ENCODE results near the gene SNX22. TPM values are rescaled to one million over a fixed set of nuclear protein-coding genes. Genes with fewer than 3 reads are reported as not detected.

The SNX22 gene
- total RNA-seq, 2 experiments from 2014 or later: 0.14 to 0.19 TPM

GRCh38 chr15:64182859-64183370 lies 31.4 kb downstream of the SNX22 start:
- no peaks in the 10 kb centered on the region for H3K27me3 Mint-ChIP-seq
- POLR2A ChIA-PET: no interaction called here
- H3K4me3 Mint-ChIP-seq: no peak overlapping the region
- ATAC-seq (ENCODE audit: poor library complexity) (no peak), DNase-seq (no peak)
- no peaks in the 10 kb centered on the region for H3K9me3 ChIP-seq (ENCODE audit: control insufficient read depth in 1 of 2, insufficient read depth in 1 of 2, low read length in 2 of 2)
- no peaks in the 10 kb centered on the region for H3K27me3 ChIP-seq (ENCODE audit: control insufficient read depth in 1 of 2, insufficient read depth in 2 of 2, low read length in 2 of 2)
- CTCF ChIA-PET: no interaction called here
- H3K27ac ChIP-seq (ENCODE audit: low read depth in 1 of 2, low read length in 2 of 2): no peak overlapping the region
- no peak for TF ChIP-seq CTCF (IDR thresholded peaks at IDR 0.05)
- H3K9me3 Mint-ChIP-seq: no peaks in the 10 kb centered on the region
- H3K4me3 ChIP-seq (ENCODE audit: low read length): no peak overlapping the region
- no peak overlapping the region for H3K27ac Mint-ChIP-seq
- peaks cover 54% of the 10 kb centered on the region for H3K36me3 Mint-ChIP-seq (ENCODE audit: low read depth)
- H3K4me1 ChIP-seq (ENCODE audit: insufficient read depth, low read length): no peaks in the 10 kb centered on the region
- intact Hi-C loops (cut with DNase I, micrococcal nuclease): no loop called here
- no peaks in the 10 kb centered on the region for H3K4me1 Mint-ChIP-seq (ENCODE audit: low read depth)
- peaks cover 41% of the 10 kb centered on the region for H3K36me3 ChIP-seq (ENCODE audit: insufficient read depth, low read length)

- H3K36me3 ChIP-seq (ENCODE audit: insufficient read depth, low read length): peaks cover 33% of the 10 kb centered on the region
- H3K27me3 Mint-ChIP-seq: no peaks in the 10 kb centered on the region
- ATAC-seq (ENCODE audit: poor library complexity) (no peak), DNase-seq (no peak)
- H3K9me3 ChIP-seq (ENCODE audit: control insufficient read depth in 1 of 2, insufficient read depth in 1 of 2, low read length in 2 of 2): no peaks in the 10 kb centered on the region
- peaks cover 53% of the 10 kb centered on the region for H3K36me3 Mint-ChIP-seq (ENCODE audit: low read depth)
- no peak overlapping the region for H3K27ac Mint-ChIP-seq
- TF ChIP-seq CTCF (IDR thresholded peaks at IDR 0.05): no peak
- no peaks in the 10 kb centered on the region for H3K27me3 ChIP-seq (ENCODE audit: control insufficient read depth in 1 of 2, insufficient read depth in 2 of 2, low read length in 2 of 2)
- no peak overlapping the region for H3K4me3 ChIP-seq (ENCODE audit: low read length)
- intact Hi-C loops (cut with DNase I, micrococcal nuclease): no loop called here
- H3K9me3 Mint-ChIP-seq: no peaks in the 10 kb centered on the region
- ChIA-PET CTCF (no interaction called here), POLR2A (interaction anchor here (0.6 to 0.7 kb wide), 2 partner anchors 150 to 1532 kb away, joined by 3 read pairs; no protein-coding TSS in a partner anchor)
- H3K4me1 Mint-ChIP-seq (ENCODE audit: low read depth): no peaks in the 10 kb centered on the region
- H3K4me1 ChIP-seq (ENCODE audit: insufficient read depth, low read length): peaks cover 3% of the 10 kb centered on the region
- H3K27ac ChIP-seq (ENCODE audit: low read depth in 1 of 2, low read length in 2 of 2): no peak overlapping the region
- no peak overlapping the region for H3K4me3 Mint-ChIP-seq
Measured at GRCh38 chr15:64185146-64185911, 33.8 kb downstream of the SNX22 start.

GRCh38 chr15:64187396-64188191 lies 36.1 kb downstream of the SNX22 start:
- TF ChIP-seq CTCF (IDR thresholded peaks at IDR 0.05): no peak
- H3K4me3 ChIP-seq (ENCODE audit: low read length): peak overlapping the region; percentile 29
- no peak overlapping the region for H3K27ac ChIP-seq (ENCODE audit: low read depth in 1 of 2, low read length in 2 of 2)
- no peak for ATAC-seq (ENCODE audit: poor library complexity)
- Mint-ChIP-seq H3K4me1 (ENCODE audit: low read depth) (no peaks in the 10 kb centered on the region), H3K36me3 (ENCODE audit: low read depth) (peaks cover 40% of the 10 kb centered on the region), H3K27me3 (no peaks in the 10 kb centered on the region), H3K27ac (peak overlapping the region; percentile 42), H3K9me3 (no peaks in the 10 kb centered on the region), H3K4me3 (no peak overlapping the region)
- H3K27me3 ChIP-seq (ENCODE audit: control insufficient read depth in 1 of 2, insufficient read depth in 2 of 2, low read length in 2 of 2): no peaks in the 10 kb centered on the region
- no peaks in the 10 kb centered on the region for H3K9me3 ChIP-seq (ENCODE audit: control insufficient read depth in 1 of 2, insufficient read depth in 1 of 2, low read length in 2 of 2)
- ChIA-PET CTCF (interaction anchor here (0.7 kb wide), 1 partner anchor 67 kb away, joined by 4 read pairs; no protein-coding TSS in a partner anchor), POLR2A (interaction anchor here (1.4 kb wide), 1 partner anchor 25 kb away, joined by 3 read pairs; the partner anchor contains the start of gene PPIB)
- DNase-seq: no peak
- H3K4me1 ChIP-seq (ENCODE audit: insufficient read depth, low read length): peaks cover 3% of the 10 kb centered on the region
- peaks cover 25% of the 10 kb centered on the region for H3K36me3 ChIP-seq (ENCODE audit: insufficient read depth, low read length)
- intact Hi-C loops (cut with DNase I, micrococcal nuclease): no loop called here

Measured in CD4-positive, alpha-beta T cell (primary cell).